Eye (tissue), 1 donor: ENCODE data around the gene CCDC8.
"Not testable (repeated sequence)": the region's sequence is repeated elsewhere in the genome, so short reads cannot be mapped to it uniquely, and the experiment has no call there.

Experiments
- DNase-seq: peaks from one replicate; pipeline ENCODE4 v3.0.0-alpha.2; 2015

CCDC8 gene

GRCh38 chr19:46427518-46428045 is 14.2 kb upstream of the CCDC8 start:
- no peak for DNase-seq

- DNase-seq: peak; percentile 97
These were observed 13.3 kb upstream of the CCDC8 start for GRCh38 chr19:46426506-46427162.

GRCh38 chr19:46426035-46426505 is 12.7 kb upstream of the CCDC8 start:
- DNase-seq: peak; percentile 57

GRCh38 chr19:46423188-46423587 is 9.8 kb upstream of the CCDC8 start:
- DNase-seq: peak; percentile 0

- no peak for DNase-seq
These were observed 9.0 kb upstream of the CCDC8 start for GRCh38 chr19:46422344-46422743.

GRCh38 chr19:46420056-46420455 is 6.7 kb upstream of the CCDC8 start:
- DNase-seq: peak; percentile 0

GRCh38 chr19:46415804-46416709 is 2.7 kb upstream of the CCDC8 start:
- DNase-seq: peak; percentile 97

- DNase-seq: not testable (repeated sequence)
These were observed 1.5 kb upstream of the CCDC8 start for GRCh38 chr19:46414899-46415298.

GRCh38 chr19:46412650-46413261 is 608 bp downstream of the CCDC8 start:
- peak; percentile 67 for DNase-seq

GRCh38 chr19:46411925-46412649 is 1.3 kb downstream of the CCDC8 start:
- peak; percentile 64 for DNase-seq

- DNase-seq: no peak
These were observed 2.1 kb downstream of the CCDC8 start for GRCh38 chr19:46411088-46411924.

GRCh38 chr19:46410205-46411087 is 2.9 kb downstream of the CCDC8 start:
- DNase-seq: no peak

GRCh38 chr19:46409191-46409590 is 4.2 kb downstream of the CCDC8 start:
- no peak for DNase-seq

- peak; percentile 78 for DNase-seq
These were observed 4.7 kb downstream of the CCDC8 start for GRCh38 chr19:46408664-46409039.

- no peak for DNase-seq
These were observed 5.3 kb downstream of the CCDC8 start for GRCh38 chr19:46407856-46408663.

- no peak for DNase-seq
These were observed 6.4 kb downstream of the CCDC8 start for GRCh38 chr19:46406976-46407375.

- DNase-seq: peak; percentile 84
These were observed 8.5 kb downstream of the CCDC8 start for GRCh38 chr19:46404753-46405468.

- DNase-seq: peak; percentile 86
These were observed 9.2 kb downstream of the CCDC8 start for GRCh38 chr19:46404055-46404752.
